ENCODE data around the gene ZNF175.

Gene ZNF175

GRCh38 chr19:51570962-51571575, at the start of gene ZNF175:
TSS of gene ZNF175 (plus strand) at chr19:51571283. CDS start at chr19:51573330, 2,047 bp downstream.
- DNase-seq = peak; percentile 94

DNA sequence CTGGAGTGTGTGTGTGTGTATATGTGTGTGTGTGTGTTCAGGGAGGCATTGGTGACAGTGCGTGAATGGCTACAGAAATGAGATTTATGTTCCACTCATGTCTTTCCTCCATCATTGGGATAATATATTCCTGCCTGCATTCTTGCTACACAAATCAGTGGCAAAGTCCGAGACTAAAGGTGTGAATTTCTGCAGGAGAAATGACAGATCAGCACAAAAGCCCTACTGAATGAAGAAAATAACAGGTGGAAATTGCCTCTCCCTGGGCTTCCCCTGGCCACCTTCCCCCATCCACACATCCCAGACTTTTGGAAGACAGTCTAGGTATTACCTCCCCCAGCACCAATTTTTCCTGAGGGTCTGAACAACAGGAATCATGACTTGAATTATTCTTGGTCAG, 49.7 kb upstream of the ZNF175 start:
- no peak for DNase-seq

DNA sequence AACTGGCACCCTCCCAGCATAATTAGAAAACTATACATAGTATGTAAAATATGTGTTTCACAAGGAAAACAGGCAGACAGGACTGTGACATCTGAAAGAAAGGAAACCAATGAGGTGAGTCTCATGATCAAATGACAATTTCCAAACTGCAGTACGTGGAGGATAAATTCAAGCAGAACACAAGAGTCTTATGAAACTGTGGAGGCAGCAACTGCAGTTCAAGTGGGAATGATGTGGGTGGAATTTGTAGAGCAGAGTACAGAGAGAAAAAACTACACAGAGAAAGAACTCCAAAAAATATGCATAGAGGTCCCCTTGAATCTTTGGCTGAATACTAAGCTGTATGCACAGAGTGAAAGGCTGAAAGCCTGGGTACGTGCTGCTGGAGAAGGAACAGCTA, 49.3 kb upstream of the ZNF175 start:
- DNase-seq = no peak

- DNase-seq = no peak
Observed at GRCh38 chr19:51524666-51525264, 46.3 kb upstream of the ZNF175 start.

- no peak for DNase-seq
Observed at GRCh38 chr19:51525651-51526050, 45.4 kb upstream of the ZNF175 start.

DNA sequence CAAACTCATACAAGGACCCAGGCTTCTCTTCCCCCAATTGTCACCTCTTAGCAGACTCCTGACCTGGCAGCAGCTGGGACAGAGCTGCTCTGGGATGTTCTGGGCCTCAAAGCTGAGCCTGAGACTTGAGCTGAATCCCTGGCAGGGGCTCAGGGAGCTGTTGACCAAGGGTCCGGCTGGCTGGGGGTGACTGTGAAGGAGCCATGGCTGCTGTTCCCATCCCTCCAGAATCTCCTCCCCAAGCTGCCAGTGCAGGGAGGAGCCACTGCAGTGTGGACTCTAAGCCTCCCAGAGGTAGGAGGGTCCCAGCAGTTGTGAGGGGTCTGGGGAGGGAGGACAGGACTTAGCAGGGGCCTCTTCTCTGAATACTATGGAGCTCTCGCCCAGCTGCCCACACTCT, 41.8 kb upstream of the ZNF175 start:
- DNase-seq = no peak

DNA sequence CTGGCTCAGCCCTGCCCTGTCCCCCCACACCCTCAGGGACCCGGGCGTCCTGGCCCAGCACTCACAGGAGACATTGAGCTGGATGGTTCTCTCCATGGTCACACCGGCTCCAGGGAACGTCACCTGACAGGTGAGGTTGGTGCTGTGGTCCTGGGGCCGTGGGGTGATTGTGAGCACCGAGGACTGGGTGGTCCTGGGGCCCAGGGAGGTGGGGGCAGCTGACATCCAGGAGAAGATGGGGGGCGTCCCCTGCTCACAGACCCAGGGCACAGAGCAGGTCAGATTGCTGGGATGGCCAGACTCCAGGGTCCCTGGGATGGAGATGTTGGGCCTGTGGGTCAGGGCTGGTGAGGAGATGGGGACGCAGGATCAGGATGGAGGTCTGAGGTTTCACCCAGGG, 40.5 kb upstream of the ZNF175 start:
- DNase-seq = no peak

DNA sequence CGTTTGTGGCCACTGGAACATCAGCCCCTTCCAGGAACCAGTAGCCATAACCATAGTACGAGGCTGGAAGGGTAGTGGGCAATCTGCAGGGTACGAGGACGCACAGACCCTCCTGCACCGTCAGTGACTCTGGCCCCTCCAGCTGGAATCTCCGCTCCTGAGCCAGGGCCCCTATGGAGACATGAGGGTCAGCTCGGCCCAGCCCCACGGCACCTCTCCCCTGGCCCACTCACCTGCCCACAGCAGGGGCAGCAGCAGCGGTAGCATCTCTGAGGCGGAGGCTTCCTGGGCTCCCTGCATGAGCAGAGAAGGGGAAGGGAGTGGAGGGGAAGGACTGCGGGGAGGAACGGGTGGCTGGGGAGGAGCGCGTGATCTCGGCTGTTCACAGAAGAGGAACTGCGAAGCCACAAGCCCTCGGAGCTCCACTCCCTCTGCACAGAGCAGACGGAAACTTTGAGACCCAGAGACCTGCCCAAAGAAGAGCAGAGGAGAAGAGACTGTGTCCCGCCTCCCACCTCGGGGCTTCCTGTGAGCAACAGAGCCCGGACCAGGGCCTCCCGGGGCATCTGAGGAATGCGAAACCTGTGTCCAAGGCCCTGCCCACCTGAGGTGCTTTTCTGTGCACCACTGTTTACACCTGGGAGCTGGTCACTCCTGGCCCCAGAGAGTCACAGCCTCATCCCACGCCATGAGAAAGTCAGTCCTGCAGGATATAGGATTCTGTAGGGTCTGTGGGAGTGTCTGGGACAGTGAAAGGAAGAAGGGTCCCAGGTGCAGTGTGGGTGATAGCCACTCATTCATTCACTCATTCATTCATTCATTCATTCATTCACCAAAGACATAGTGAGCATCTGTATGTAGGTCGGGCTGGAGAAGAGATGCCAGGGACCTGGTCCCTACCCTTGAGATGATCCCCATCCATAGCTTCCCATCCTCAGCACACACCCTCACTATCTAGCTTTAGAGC, 39.5 kb upstream of the ZNF175 start, which contains the start of gene SIGLEC6:
SIGLEC6 (minus strand) TSS at position 322 of the 967 bp plus-strand sequence; CDS start at position 300, 22 bp downstream.
- DNase-seq = no peak

DNA sequence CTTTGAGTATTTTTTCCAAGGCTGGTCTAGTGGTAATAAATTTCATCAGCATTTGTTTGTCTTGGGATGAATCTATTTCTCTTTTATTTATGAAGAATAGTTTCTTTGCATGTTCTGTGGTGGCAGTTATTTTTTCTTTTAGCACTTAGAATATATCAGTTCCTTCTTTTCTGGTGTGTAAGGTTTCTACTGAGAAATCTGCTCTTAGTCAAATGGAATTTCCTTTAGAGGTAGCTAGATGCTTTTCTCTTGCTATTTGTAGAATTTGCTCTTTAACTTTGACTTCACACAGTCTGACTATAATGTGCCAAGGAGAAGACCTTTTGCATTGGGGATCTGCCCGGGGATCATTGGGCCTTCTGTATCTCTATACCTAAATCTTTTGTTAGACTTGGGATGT, 35.5 kb upstream of the ZNF175 start:
- no peak for DNase-seq

GRCh38 chr19:51539821-51540366, 31.2 kb upstream of the ZNF175 start:
- DNase-seq = no peak

DNA sequence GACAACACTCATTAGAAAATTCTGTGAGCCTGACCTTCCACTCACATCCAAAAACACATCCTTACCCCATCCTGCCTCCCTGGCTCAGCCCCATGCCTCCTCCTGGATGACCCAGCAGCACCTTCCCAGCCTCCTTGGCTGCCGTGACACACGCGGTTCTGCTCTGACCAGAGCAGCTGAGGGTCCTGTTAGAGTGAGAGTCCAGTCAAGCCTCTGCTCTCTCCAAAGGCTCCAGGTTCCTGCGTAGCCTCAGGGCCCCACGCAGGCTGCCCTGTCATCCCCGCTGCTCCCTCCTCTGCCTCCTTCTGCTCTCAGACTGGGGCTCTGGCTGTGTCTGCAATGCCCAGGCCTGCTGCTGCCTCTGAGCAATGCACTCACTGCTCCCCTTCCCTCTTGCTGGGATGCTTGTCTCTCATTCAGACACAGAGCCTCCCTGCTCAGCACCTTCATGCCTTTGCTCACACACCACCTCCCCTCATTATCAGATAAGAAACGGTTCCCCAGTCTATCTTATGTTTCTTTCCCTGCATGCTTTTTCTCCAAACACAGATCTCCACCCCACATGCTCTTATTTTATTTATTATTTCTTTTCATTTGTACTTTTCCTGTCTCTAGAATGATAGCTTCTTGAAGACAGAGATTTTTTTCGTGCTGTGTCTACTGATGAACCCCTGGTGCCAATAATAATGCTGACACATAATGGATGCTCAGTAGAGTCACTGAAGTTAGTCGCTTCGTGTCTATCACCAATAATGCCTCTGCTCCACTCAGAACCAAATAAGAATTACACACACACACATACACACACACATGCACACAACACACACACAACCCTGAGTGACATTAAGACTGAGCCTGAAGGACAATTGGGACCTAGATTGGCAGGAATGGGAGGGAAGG, 29.4 kb upstream of the ZNF175 start:
- no peak for DNase-seq

- DNase-seq = no peak
Observed at GRCh38 chr19:51542699-51543098, 28.4 kb upstream of the ZNF175 start.

DNA sequence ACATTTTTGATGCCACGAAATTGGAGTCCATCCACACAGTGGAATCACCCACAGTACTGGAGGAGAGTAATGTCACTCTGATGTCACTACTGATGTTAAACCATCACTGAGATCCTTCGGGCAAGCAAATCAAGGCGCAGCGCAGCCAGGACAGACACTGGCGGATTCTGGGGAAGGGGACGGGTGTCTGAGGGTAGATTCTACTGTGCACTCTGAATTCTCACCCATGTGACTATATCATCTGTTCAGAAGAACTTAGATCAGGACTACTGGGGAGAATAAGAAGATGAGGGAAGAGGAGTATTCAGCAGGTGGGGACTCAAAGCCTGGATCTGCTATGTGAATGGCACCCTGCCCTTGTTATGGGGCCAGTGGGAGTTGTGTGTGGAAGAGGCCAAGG, 27.0 kb upstream of the ZNF175 start:
- DNase-seq = no peak

GRCh38 chr19:51546107-51546649, 24.9 kb upstream of the ZNF175 start:
- no peak for DNase-seq

- no peak for DNase-seq
Observed at GRCh38 chr19:51546650-51547396, 24.3 kb upstream of the ZNF175 start.

- no peak for DNase-seq
Observed at GRCh38 chr19:51547397-51548212, 23.5 kb upstream of the ZNF175 start.

DNA sequence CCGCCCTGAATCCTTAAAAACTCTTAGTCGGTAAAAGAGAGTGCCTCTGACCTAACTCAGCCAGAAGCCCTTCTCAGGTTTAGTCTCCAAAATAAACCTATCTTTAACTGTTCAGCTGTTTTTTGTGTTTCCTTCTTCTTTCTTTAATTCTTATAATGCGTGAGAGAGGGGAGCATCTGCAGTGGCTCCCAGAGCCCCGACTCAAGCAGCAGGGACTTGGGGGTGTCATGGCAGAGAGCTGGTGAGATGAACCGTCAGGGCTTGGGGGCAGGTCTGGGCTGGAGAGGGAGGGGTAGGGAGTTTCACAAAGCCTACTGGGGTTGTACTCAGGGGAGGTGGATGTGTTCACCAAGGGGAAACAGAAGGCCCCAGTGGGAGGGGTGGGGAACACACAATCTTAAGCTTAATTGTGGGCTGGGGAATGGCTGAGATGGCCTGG, 22.9 kb upstream of the ZNF175 start:
- DNase-seq = no peak

DNA sequence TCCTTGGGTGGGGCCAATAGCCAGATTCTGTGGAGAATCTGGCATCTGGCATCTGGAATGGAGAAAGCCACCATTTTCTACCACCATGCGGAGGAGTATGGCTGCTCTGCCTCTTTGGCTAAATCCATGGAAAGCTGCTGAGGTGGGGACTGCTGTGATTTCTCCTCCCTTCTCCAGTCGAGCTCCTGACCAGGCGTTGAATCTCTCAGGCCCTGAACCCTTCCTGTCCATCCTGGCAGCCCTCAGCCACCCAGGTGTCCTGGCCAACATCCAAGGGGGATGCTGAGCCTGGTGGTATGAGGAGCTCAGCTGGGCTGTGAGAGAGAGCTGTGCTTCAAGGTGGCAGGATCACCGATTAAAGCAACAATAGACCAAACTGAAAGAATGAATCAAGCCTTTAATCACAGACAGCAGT, 22.2 kb upstream of the ZNF175 start:
- no peak for DNase-seq

GRCh38 chr19:51549533-51550324, 21.4 kb upstream of the ZNF175 start:
- DNase-seq = no peak
